Stimulated activated CD4-positive, alpha-beta T cell treated with anti-CD3 and anti-CD28 coated beads, Interleukin-4, amount 100 ng/mL, for 48 hours (primary cell): ENCODE measurements around the gene PAFAH1B2.
"Not testable (repeated sequence)": the region's sequence is repeated elsewhere in the genome, so short reads cannot be mapped to it uniquely, and the experiment has no call there.

ENCODE experiments used
- DNase-seq, 2 donors: peaks; one replicate each; pipeline ENCODE4 v3.0.0-alpha.2; 2020; ENCODE audit warnings: low read depth in 2 of 2

The PAFAH1B2 gene

DNA sequence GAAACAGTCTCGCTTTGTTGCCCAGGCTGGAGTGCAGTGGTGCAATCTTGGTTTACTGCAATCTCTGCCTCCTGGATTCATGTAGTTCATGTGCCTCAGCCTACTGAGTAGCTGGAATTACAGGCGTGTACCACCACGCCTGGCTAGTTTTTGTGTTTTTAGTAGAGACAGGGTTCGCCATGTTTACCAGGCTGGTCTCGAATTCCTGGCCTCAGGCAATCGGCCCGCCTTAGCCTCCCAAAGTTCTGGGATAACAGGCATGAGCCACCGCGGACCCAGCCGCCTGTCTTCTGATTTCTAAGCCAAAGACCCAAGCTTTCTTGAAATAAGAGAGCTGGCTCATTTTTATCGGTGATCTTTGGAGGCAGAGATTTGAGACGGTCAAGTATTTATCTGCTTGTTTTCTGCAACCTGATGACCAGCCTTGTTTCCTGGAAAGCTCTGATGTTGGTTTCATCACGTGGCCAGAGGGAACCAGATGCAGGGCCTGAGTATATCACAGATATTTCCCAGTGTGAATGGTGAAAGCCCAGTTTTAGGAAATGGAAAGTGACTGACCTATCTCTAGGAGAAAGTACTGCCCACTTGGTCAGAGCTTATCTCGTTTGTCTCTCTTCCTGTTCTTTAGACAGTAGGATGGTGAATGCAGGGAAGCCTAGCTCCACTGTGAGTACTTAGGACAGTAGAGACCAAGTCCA is 28.8 kb downstream of the PAFAH1B2 start:
- DNase-seq: no peak

DNA sequence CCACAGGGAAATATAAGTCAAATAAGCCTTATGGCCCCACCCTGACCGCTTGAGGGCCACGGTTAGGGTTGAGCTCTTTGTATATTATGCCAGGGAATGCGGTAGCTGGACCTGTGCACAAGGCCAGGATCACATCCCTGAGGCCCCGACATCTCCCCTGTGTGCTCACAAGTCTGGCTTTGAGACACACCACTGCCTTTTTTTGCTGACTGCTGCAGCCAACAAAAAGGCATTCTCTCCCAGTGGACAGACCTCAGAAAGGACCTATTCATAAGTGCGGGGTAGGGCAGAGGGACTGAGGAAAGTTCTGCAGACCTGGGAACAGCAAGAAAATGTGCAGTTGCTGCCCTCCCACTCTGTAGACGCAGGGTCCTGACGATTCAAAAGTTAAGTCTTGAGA is 31.0 kb downstream of the PAFAH1B2 start:
- DNase-seq: no peak

DNA sequence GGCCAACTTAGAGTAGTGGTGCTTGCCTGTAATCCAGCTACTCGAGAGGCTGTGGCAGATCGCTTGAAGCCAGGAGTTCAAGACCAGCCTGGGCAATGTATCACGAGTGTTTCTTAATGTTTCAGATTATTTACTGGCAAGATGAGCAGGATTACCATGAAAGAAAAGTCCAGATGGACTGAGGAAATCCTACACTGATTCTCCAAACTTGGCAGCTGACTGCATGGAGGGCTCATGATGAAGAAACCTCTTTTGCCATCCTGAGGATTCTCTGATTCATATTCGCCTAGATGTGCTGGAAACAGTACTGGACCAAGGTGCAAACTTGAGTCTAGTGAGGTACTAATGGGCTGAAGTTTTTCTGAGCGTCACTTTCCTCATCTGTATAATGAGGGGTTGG is 31.7 kb downstream of the PAFAH1B2 start:
- DNase-seq: no peak

GRCh38 chr11:117176186-117176585 is 32.1 kb downstream of the PAFAH1B2 start:
- DNase-seq: no peak

DNA sequence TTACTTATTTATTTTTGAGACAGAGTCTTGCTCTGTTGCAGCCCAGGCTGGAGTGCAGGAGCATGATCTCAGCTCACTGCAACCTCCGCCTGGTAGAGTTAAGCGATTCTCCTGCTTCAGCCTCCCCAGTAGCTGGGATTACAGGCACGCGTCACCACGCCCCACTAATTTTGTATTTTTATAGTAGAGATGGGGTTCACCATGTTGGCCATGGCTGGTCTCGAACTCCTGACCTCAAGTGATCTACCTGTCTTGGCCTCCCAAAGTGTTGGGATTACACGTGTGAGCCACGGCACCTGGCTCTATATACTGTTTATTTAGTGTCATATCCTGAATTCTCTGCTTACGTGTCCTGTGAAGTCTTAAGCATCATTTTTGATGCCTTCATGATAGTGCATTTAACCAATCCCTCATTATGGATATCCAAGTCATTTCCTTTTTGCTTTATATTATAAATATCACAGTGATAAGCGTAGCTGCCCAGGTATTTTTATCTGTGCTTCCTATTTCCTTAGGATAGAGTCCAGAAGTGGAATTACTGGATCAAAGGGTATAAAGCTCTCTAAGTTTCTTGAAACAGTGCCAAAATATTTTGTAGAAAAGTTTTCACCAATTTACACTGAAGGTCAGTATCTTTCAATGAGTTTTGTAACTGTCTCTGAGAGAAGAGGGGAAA is 33.6 kb downstream of the PAFAH1B2 start:
- no peak for DNase-seq

DNA sequence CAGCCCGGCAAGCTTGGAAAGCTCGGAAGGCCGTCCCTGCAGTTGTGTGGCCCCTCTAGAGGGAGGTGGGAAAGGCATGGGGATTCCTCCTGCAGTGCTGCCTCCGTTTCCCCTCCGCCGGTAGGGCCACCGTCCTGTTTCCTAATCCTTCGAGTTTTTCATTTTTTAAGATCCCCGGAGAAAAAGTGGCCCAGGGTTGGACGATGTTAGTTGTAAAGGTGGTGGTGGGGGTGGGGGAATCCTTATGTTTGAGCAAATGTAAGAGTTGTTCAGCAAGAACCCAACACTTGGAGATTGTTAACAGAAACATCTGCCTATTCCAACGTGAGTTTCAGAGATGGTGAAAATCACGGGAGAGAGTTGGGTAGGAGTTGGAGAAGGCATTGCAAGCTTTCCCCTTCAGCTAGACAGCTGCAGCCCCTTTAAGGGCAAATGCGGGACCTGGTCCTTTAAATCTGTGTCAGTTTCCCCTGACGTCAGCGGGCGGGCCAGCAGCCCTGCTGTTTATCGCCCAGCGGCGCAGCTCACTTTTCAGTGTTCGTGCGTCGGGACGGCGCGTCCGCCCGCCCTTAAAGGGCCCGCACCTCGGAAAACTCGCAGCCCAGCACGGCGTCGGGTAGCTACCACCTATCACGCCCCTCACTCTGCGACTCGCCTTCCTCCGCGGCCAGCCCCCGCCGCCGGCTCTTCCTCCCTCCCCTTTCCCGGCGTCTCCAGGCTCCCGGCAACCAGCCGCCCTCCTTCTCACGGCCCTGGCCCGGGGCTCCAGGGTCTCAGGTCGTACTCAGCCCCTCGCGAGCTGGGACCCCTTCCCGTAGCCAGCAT is 34.3 kb downstream of the PAFAH1B2 start, which contains the start of gene SIDT2:
SIDT2 (plus strand) TSS at position 534 of the 825 bp plus-strand sequence. CDS start 521 bp downstream, outside the sequence.
- peak; percentile 85 to 87 for DNase-seq

DNA sequence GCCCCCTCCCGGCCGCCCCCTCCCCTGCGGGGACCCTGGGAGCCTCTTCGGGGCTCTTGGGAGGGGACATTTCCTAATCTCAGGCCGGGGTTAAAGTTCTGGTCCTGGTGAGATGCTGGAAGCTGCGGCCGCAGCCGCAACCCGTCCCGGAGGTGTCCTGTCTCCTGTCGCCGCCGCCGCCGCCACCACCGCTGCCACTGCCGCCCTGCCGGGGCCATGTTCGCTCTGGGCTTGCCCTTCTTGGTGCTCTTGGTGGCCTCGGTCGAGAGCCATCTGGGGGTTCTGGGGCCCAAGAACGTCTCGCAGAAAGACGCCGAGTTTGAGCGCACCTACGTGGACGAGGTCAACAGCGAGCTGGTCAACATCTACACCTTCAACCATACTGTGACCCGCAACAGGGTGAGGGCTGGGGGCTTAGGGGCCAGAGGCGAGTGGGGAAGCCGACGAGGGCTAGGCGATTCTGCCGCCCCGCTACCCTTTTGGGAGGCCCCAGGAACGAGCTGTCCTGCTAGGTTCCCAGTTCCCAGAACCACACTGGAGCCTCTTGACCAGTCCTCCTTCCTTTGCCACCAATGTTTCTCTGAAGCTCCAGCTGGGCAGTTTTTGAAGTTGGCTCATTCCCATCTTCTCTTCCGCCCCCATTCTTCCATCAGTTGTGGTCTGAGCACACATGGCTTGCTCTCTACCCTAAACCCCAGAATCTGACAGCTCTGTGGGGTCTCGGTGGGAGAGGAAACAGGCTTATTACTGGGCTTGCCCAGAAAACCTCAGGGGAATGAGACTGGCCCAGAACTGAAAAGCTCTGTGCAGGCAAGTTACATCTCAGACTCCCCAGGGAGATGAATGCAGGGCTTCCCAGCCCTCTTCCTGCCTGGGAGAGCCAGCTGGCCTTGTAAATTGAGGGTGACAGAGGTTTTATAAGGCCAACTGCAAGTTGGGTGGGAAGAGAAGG is 35.2 kb downstream of the PAFAH1B2 start:
- peak; percentile 20 to 34 for DNase-seq

GRCh38 chr11:117180020-117180419 is 35.9 kb downstream of the PAFAH1B2 start:
- no peak for DNase-seq

DNA sequence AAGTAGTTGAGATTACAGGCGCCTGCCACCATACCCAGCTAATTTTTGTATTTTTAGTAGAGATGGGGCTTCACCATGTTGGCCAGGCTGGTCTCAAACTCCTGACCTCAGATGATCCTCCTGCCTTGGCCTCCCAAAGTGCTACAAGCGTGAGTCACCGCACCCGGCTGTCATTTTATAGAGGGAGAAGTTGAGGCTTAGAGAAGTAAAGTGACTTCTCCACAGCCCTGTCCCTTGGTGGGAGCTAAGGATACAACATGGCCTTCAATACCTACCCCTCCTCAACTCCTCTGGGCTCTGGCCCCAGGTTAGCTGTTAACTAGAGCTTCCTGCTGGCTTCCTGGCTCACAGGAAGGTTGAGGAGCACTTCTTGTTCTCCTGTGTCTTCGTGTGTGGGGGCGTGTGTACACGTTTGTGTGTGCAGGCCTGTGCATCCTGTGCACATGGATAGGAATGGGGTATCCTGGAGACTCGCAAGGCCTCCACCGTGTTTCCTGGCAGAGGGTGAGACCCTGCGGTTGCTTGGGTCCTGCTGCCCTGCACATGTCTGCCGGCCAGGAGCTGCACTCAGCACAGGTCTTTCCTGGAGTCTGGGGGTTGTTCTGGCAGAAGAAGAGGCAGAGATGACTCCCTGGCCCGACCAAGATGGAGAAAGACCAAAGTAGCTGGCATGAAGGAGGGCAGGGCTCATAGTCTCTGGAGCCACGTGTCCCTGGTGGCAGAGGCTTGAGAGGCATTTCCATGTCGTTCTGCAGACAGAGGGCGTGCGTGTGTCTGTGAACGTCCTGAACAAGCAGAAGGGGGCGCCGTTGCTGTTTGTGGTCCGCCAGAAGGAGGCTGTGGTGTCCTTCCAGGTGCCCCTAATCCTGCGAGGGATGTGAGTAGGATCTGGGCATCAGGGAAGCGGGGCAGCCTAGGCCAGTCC is 36.8 kb downstream of the PAFAH1B2 start:
- peak; percentile 48 to 51 for DNase-seq

- DNase-seq: no peak
Observed at GRCh38 chr11:117181586-117182550, 37.8 kb downstream of the PAFAH1B2 start.

DNA sequence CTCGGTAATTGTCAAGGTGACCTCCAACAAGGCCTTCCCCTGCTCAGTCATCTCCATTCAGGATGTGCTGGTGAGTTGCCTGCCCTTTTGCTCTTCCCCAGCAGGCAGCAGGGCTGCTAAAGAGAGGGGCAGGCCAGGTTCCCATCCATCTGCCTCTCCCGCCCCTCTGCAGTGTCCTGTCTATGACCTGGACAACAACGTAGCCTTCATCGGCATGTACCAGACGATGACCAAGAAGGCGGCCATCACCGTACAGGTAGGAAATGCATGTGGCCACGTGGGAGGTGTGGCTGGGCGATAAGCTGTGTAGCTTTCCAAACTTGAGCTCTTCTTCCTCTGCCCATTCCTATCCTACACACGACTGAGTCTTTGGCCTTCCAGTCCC is 38.5 kb downstream of the PAFAH1B2 start:
- no peak for DNase-seq

- not testable (repeated sequence) for DNase-seq
Observed at GRCh38 chr11:117183178-117183577, 39.1 kb downstream of the PAFAH1B2 start.

GRCh38 chr11:117183724-117184349 is 39.8 kb downstream of the PAFAH1B2 start:
- no peak for DNase-seq

- no peak for DNase-seq
Observed at GRCh38 chr11:117185736-117186430, 41.8 kb downstream of the PAFAH1B2 start.

DNA sequence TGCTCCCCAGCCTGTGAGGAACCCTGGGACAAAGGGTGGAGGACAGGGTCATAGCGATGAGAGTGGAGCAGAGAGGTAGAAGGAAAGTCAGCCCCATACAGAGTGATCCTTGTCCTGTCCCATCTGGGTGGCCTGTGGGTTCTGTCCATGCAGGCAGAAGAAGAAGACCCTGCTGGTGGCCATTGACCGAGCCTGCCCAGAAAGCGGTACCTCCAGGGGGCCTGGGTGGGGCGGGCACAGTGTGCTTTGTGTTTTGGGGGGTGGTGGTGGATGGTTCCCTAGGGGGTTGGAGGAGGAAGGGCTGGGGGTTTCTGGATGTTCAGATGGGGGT is 42.3 kb downstream of the PAFAH1B2 start:
- no peak for DNase-seq

- no peak for DNase-seq
Observed at GRCh38 chr11:117187007-117187406, 42.9 kb downstream of the PAFAH1B2 start.

GRCh38 chr11:117187428-117187798 is 43.3 kb downstream of the PAFAH1B2 start:
- no peak for DNase-seq

DNA sequence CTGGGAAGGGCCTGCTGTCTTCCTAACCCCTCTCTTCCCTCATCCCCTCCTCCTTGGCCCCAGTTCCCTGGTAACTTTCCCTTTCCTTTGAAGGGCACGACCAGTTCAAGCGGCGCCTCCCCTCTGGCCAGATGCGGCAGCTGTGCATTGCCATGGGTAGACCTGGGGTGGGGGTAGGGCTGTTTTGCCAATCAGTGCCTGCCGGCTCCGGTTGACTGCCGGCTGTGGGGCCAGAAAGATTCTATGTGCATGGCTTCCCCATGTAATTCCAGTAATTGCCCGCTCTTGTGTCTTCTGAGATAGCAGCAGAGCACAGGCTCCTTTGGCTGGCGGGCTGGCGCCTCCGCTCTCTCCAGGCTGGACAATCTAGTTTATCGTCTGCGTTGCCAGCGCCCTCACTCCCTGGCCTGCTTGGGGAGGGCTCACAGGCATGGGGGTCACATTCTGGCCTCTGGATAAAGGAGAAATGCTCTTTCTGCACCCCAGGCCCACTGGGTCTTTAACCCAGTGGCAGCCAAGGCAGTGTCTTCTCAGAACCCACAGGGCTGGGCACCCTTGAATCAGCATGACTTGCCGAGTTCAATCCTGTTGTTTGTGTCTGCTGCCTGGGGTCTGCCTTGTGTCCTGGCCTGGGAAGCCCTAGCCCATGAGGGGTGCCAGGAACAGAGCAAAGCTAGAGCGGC is 43.9 kb downstream of the PAFAH1B2 start:
- no peak for DNase-seq
